GM21619 (cell line): Measurements from ENCODE around the gene C4BPB.

Experiments used
- ATAC-seq: cut with Tn5 transposase; IDR thresholded peaks from one replicate; pipeline ENCODE4 v1.9.1; 2021; ENCODE audit not compliant: unreplicated experiment

Gene C4BPB

GRCh38 chr1:207134581-207134980, 45.9 kb downstream of the C4BPB start:
- no peak for ATAC-seq

- no peak for ATAC-seq
These were observed 51.0 kb downstream of the C4BPB start for GRCh38 chr1:207139616-207140015.

- ATAC-seq, result no peak
These were observed 51.9 kb downstream of the C4BPB start for GRCh38 chr1:207140536-207140935.

GRCh38 chr1:207145401-207146058, 56.9 kb downstream of the C4BPB start:
- ATAC-seq, result no peak
